NCI-H748 (cell line): Measurements from ENCODE around the gene TMCC2.

Experiments
- DNase-seq: peaks from one replicate; lab custom pipeline; 2025; ENCODE audit not compliant: unreplicated experiment; lab: John Stamatoyannopoulos, UW

The TMCC2 gene

GRCh38 chr1:205239078-205239477, 11.3 kb downstream of the TMCC2 start:
- no peak for DNase-seq

DNA sequence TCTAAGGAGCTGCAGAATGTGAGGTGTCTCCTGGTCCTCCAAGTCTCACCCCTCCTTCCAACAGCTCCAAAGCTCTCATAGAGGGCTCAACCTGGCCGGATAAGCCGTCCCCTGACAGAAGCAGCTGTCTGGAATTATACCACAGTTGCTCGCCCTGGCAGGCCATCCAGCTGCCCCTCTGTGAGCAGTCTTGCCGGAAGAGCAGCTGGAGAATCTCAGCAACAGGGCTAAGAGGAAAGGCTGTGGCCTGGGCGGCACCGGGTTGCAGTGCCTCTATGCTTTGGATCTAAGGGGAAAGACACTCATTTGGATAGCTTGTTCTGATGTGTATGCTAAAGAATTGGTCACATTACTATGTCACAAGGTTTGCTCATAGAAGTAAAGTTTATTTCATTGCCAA, 12.4 kb downstream of the TMCC2 start:
- DNase-seq: no peak

GRCh38 chr1:205240569-205240968, 12.8 kb downstream of the TMCC2 start:
- no peak for DNase-seq

GRCh38 chr1:205241366-205242030, 13.8 kb downstream of the TMCC2 start:
- DNase-seq: no peak

- no peak for DNase-seq
These were observed 15.8 kb downstream of the TMCC2 start for GRCh38 chr1:205243350-205244191.

DNA sequence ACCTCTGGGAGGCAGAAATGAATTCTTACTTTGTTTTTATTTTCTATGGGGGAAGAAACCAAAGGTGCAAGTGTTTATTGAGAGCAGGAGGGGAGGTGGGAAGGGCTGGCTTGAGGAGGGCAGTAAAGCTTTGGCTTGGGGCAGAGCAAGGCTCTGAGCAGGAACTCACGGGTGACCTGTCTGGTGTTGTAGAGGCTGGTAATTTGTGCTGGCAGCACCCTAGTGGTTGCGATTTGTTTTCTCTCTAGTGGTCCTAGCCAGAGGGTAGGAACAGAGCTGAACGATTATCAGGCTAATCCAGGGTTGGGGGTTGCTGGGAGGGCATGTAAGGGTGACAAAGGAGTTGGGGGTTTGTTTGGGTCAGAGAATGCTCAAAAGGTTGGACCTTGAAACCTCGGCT, 16.6 kb downstream of the TMCC2 start:
- DNase-seq: no peak

DNA sequence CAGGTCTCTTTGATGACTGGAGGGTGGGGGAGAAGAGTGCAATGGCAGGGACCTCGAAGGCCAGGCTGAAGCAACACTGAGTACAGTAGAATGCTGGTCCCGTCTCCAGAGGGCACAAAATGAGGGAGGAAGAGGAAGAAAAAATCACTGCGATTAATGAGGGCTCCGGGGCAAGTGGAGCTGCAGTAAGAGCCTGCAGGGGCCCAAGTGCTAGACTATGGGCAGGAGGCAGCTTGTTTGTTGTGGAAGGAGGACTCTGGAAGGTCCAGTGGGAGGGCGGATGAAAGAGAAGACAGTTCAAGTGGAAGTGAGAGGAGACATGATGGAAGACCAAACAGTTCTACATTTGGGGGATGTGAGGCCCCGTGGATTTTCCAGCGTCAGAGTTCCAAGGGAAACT, 17.4 kb downstream of the TMCC2 start:
- no peak for DNase-seq

DNA sequence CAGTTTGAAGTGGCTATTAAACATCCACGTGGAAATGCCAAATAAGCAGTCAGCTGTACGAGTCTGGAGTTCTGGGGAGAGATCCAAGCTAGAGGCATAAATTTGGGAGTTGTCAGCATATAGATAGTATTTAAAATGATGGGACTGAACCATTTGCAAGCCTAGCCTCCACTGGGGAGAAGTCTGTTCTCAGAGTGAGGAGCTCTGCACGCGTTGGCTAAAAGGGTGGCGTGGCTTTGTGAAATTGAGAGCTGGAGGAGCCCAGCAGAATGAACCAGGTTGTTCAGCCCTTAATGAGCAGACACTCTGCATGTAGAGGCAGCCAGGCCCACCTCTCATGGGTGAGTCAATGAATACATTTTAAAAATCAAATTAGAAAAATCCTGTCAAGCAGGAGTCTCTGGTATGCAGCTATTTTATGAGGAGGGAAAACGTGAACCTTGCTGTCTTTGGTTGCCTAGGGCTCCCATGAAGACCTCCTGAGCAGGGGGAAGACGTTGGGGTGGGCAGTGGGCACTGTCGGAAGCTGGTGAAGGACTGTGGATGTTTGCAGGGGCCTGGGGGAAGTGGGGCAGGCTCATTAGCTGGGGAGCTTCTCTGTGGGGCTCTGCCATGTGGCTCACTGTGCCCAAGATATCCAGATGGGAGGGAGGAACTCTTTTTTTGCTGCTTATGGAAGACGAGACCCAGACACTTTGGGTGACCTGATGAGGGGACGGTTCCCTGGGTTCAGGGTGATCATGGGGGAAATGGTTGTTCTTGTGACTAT, 18.8 kb downstream of the TMCC2 start:
- no peak for DNase-seq

GRCh38 chr1:205247130-205247921, 19.6 kb downstream of the TMCC2 start:
- DNase-seq: no peak

DNA sequence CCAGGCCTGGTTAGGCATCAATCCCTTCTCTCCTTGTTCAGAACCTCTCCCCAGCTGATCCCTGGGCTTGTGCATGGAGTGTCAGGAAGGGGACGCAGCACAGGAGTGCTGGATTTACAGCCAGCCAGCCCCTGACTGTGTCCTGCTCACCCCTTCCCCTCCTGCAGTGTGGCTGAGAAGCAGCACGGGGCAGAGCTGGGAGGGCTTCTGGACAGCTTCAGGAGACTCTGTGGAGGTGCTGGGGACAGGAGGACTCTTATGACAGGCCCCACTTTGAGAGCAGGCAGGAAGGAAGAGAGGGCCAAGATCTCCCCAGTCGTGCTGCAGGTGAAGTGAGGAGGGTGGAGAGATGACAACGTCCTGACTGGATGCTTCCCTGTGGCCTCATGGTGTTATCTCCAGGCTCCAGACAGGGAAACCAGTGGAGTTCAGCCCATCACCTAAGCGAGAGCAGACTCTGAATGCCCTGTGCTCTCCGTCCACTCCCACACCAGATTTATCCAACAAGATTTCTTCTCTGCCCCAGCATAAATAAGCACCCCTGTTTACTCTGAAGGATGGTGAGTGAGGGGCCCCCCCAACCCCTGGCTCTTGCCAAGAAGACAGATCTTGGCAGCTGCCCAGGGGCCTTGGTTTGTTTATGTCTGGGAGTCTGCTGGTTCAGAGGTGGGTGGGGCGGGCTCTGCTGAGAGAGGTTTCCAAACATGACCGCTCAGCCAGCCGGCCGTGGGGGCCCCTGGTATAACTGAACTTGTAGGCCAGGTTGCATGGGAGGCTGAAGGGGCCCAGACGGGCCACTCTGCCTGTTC, 21.3 kb downstream of the TMCC2 start:
- no peak for DNase-seq

- no peak for DNase-seq
These were observed 21.9 kb downstream of the TMCC2 start for GRCh38 chr1:205249651-205250050.

DNA sequence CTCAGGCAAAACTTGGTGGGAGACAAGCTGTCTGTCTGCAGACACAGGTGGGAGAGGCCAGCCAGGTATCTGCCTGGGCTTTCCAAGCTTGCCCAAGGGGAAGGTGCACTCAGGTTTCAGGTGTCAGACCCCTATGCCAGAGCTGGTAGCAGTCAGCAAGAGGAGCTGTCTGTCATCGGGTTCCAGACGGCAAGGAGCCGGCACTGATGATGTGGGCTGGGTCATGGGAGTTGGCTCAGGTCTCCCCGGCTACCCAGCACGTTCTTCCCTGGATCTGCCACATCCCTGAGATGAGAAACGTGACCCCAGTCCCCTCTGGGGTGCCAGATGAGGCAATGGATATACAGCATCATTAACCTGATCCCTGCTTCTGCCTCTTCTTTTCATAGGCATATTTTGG, 23.0 kb downstream of the TMCC2 start:
- DNase-seq: no peak

- no peak for DNase-seq
These were observed 23.8 kb downstream of the TMCC2 start for GRCh38 chr1:205251576-205251975.

DNA sequence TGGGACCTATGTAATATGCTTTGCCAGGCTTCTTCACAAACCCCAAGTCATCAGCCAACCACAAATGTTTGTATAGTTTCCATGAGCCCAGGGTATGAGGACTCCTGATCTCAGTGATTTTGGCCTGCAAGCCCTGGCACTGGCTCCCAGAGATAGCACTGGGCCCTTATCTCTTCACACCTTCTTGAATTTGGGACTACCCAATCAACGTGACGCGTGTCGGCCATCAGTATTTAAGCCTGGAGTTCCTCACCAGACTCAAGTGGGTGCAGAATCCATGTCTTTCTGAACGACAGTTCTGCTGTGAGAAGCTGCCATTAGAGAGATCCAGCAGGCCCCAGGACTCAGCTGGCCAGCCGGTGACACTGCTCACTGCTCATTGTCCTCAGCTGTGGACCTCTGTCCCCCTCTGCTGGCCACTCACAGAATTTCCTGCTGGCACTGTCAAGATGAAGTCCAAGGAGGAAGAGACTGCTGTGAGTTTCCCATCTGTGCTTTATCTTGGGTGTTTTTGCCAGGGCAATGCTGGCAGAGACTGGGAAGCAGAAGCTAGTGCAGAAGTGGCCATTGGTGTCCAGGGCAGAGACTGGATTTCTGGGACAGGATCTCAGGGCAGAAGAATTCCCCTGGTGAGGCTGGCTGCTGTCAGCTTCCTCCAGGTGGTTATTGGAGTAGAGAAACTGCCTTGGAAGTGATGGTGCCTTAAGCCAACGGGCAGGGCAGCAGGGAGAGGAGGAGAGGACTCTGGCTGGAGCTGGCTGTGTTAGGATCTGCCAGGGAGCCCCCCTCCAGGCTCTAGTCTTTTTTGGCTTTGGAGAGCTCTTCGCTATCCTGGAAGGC, 28.4 kb downstream of the TMCC2 start:
- DNase-seq: peak; percentile 59

DNA sequence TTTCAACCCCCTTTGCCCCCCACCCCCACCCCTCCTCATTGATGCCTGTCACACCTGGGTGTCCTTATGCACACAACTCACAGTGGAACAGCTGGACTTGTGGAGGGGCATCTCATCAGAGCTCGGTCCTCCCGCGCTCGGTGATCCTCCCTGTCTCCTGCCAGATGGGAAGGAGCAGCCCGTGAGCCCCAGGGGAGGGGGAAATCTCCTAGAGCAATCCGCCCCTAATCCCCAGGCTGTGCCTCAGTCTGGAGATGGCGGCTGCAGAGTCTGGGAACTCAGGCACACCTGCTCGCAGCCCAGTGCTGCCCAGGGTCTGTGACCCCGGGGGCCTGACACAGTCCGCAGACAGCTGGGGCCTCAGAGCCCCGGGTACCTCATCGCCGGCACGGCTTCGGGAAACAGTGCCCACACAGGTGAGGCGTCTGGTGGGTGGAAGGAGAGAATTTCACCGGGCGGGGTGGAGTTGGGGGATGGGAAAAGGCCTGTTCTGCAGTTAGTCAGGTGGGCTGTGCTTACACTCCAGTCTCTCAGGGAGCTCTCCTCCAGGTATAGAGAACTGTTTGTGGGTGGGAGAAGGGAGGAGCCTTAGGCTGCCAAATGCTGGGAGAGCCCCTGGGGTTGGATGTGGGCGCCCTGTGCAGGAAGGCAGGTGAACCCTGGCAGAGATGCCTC, 29.3 kb downstream of the TMCC2 start:
- DNase-seq: no peak

DNA sequence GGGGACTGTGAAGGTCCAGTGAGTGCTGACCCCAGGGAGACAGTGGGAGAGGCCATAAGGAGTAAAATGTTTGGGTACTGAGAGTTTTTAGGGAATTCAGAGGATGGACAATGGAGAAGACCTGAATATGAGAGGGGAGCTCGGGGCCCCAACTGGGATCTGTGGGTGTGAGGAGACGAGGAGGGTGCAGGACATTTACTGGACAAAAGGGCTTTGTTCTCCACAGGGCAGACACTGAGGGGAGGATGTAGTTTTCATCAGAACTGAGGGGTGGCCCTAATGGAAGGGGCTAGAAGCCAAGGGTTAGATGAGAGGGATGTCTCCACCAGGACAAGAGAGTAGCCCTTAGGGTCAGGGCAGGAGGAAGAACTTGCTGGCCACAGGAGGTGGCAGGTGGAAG, 30.0 kb downstream of the TMCC2 start:
- no peak for DNase-seq

DNA sequence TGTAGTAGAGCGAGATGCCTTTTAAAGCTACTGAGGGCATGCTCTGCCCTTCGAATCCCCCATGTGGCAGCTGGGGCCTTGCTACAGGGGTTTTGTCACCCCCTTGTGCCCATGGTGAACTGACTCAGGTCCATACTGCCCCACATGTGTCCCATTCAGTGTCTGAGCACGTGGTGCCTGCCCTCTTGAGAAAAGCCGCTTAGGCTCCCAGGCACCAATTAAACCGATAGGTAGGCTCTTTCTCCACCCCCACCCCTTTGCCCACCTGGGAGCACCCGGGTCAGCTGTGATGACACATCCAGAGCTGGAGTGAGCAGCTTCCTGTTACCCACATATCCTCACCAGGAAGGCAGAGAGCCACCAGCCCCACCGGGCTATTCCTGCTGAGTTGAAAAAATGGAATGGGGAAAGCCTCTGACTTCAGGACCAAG, 30.5 kb downstream of the TMCC2 start:
- no peak for DNase-seq

DNA sequence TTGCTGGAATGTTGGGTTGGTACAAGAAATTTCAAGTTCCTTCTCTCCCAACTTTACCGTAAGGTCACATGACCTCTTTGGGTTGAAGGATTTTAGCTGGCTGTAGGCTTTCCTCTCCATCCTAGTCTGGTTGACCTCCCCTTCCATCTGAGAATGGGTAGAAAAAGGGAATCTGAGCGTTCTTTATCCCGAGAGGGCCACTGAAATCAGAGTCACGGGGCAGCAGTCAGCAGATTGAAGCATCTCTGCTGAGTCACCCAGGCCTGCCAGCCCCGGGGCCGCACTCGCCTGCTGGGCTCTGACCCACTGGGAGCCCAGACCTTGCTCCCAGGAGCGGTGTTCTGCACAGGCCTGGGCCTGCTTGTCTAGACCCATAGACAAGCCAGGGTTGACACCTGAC, 31.0 kb downstream of the TMCC2 start:
- DNase-seq: no peak

DNA sequence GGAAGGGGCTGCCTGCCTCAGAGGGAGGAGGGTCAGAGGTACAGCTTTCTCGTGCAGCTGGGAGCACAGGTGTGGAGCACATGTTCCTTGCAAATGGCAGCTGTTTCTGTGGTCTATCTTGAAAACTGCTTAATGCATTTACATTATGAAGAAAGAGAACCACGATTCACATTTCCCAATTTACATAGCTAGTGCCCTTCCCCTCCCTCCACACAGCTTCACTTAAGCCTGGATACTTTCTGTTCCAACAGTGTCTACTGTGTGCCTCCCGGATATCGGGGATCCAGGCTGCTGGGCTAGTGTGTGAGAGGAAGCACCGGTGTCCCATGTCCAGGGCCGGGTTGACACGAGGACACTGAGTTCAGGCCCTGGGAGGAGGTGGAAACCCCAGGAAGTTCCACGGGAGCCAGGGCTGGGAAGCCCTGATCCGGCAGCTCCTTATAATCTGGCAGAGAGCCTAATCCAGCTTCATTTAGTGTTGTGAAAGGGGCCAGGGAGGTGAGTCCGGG, 31.6 kb downstream of the TMCC2 start:
- no peak for DNase-seq
